HG03460 (cell line): ENCODE data around the gene SGMS2.

ENCODE experiments used
- ATAC-seq: cut with Tn5 transposase; IDR thresholded peaks from one replicate; pipeline ENCODE4 v1.9.1; 2021; ENCODE audit not compliant: unreplicated experiment

The SGMS2 gene

DNA sequence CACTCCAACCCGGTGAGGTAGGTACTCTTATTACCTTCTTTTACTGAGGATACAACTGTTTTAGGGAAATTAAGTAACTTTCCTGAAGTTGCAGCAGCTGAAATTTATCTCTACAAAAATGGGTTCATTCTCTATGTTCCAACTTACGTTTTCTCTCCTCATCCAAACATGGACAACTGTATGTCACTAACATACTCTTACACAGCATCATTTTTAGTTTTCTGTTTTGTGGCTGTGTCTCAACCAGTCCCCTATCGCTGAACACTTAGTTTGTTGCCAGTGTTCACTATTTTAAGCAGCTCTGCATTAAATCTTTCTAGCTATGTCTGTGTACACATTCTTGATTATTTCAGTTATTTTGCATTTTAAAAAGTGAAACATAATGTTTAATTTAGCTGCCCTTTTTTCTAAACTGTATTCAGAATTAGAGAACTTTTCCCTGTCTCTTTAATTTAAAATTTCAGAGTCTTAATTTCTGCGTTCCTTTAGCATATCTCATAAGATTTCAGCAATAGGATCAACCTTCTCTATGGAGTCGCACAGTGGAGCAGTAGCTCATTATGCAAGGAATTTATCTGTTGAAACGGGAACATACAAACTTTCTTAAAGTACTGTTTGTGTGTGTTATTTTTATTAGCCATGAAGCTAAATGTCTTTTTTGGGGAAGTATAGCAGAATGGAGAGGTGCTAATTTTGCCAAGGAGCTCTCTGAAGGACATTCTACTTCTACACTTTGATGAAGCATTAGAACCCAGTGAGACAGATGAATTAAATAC is 3.8 kb downstream of the SGMS2 start:
- no peak for ATAC-seq

- no peak for ATAC-seq
Measured at GRCh38 chr4:107831140-107831539, 6.4 kb downstream of the SGMS2 start.

DNA sequence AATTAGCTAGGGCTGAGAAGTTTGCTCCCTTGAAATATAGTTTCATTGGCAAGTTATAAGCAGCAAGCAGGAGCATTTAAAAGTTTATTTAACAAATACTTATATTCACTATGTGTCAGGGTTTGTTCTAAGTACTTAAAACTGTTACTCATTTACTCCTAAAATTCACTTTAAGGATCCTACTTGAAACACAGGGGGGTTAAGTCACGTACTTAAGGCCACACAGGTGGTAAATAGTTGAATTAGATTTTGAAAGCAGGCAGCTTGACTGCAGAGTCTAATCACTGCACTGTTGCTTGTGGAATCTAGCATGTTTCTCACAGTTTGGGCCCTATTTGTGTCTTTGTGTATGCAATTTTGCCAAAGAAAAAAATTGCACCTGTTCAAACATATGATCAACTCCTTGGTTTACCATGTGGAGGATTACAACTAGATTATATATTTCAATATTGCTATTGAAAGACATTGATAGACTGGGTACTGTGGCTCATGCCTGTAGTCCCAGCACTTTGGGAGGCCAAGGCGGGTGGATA is 7.6 kb downstream of the SGMS2 start:
- no peak for ATAC-seq

GRCh38 chr4:107834241-107834794 is 9.6 kb downstream of the SGMS2 start:
- no peak for ATAC-seq

- ATAC-seq = no peak
Measured at GRCh38 chr4:107835406-107835805, 10.7 kb downstream of the SGMS2 start.

DNA sequence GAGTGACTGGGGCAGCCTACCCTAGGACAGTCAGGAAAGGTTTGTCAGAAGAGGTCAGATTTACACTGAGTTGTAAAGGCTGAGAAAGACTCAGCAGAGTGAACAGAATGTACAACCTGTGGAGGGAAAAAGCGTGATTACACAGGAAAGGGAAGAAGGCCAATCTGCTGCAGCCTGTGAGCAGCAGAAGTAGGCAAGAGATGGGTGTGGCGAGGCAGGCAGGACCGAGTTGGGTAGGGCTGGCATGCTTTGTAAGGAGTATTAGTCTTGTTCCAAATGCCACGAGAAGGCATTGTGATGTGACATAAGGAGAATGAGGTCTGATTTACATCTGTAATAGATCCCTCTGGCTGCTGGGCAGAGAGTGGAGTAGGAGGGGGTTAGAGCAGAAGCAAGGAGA is 12.6 kb downstream of the SGMS2 start:
- ATAC-seq = no peak

- ATAC-seq = no peak
Measured at GRCh38 chr4:107837776-107838618, 13.3 kb downstream of the SGMS2 start.

DNA sequence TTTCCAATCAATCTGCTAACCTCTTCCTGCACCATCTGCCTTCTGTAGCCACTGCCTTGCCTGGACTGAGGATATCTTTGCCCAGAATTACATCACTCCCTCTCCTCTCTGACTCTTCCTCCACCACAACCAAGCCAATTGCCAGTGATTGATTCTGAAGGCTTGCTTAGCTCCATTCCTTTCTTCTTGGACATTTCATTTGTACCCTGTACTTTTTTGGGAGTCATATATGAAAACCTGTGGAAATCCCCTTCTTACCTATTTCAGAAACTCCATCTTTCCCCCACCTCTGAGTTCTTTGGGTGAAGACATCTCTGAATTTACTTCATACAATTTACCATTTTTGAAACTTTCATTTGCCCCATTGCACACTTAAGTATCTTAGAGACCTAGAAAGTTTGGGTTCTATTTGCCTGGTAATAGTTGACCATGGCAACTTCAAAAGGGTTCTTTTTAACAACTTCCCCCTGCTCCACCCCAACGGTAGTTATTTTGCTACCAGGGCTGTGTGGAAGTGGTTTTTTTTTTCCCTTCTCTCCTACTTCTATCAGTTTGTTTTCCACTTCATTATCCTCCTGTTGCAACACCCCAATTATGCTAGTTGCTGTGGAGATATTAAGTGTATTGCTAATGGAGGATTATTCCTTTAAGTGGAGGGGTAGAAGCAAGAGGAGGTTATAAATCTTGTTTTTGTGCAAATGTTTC is 14.3 kb downstream of the SGMS2 start:
- ATAC-seq = no peak

DNA sequence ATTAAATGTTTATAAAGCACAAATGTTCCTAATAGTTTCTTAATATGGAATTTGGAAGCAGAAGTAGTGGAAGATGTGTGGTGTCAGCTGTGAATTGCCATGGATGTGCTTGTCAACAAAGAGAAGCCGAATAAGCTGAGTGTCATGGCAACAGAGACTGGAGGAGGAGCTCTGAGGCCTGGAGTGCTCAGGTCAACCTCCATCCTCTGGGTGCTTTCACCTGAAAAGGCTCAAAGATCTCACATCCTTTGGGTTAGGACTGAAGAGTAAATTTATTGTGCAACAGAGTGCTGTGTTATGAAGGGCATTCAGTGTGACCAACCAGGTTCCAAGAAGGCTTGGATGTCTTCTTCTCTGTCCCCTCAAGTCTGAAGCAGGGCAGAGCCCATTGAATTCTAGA is 18.7 kb downstream of the SGMS2 start:
- no peak for ATAC-seq

DNA sequence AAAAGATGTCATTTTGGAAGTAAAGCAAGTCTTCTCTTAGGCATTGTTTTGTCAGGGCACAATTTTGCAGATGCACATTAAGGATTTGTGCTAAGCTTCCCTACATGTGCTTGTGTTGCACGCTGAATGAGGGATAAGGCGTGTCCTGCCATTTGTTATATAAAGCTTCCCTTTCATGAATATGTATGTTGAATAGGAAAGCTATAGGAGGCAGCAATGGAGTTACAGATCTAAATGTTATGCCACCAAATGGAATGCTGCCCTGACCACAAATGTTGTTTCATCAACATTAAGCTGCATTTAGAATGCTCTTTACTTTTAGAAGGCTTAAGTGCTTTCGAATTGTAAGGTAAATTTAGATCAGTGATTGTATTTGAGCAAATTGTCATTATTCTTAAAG is 20.9 kb downstream of the SGMS2 start:
- ATAC-seq = no peak

DNA sequence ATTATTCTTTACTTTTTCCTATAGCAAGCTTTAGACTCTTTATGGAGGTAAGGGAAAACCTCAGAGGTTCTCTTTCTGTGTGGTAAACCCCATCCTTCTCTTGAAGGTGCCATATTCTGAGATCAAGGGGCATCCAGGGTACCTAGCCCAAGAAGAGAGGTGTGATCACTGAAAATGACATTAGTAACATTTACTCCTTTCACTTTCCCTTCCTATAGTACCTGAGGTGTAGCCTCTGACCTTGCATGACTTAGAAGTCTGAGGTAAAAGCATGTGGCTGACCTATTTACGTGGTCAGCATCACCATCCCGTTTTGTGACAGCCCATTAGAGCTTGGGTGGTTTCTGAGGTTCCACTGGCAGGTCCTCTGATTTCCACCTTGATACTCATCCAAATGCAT is 25.7 kb downstream of the SGMS2 start:
- ATAC-seq = peak; percentile 50

GRCh38 chr4:107853444-107854355 is 29.0 kb downstream of the SGMS2 start:
- no peak for ATAC-seq

DNA sequence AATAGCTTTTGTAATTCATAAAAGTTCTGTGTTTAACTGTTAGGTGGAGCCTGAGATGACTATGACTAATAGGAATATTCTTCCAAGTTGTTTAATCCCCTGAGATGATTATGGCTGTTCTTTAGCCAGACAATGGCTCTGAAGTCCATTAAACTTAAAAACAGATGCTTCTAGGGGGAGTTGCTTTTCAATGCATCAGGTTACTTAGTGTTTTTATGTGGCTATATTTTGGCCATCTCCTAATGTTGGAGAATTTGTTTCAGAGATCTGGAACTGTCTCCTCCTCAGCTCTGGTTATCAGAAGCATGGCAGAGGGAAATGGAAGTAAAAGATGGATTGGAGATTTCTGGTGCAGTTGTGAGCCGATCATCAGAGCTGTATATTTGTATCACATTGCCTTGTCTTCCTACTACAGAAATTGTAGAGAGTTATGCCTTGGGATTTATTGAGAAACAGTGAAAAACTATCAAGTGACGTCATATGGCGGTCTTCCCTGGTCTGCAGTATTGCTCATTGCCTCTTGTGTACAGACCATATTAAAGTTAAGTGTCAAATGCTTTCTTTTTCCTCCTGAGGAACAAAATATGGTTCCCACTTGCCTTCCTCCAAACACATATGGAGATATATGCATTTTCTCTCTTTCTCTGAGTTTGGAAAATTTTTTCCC is 29.8 kb downstream of the SGMS2 start:
- no peak for ATAC-seq

GRCh38 chr4:107855723-107856122 is 31.0 kb downstream of the SGMS2 start:
- no peak for ATAC-seq

DNA sequence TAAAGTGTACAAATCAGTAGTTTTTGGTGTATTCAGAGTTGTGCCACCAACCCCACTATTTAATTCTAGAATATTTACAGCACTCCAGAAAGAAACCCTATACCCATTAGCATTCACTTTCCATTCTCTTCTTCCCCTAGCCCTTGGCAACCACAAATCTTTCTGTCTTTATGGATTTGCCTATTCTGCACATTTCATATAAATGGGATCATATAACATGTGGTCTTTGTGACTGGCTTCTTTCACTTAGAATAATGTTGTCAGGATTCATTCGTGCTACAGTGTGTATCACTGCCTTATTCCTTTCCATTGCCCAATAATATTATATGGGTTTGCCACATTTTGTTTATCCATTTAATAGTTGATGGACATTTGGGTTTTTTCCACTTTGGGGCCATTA is 32.2 kb downstream of the SGMS2 start:
- ATAC-seq = no peak

GRCh38 chr4:107857741-107858140 is 33.0 kb downstream of the SGMS2 start:
- ATAC-seq = no peak

DNA sequence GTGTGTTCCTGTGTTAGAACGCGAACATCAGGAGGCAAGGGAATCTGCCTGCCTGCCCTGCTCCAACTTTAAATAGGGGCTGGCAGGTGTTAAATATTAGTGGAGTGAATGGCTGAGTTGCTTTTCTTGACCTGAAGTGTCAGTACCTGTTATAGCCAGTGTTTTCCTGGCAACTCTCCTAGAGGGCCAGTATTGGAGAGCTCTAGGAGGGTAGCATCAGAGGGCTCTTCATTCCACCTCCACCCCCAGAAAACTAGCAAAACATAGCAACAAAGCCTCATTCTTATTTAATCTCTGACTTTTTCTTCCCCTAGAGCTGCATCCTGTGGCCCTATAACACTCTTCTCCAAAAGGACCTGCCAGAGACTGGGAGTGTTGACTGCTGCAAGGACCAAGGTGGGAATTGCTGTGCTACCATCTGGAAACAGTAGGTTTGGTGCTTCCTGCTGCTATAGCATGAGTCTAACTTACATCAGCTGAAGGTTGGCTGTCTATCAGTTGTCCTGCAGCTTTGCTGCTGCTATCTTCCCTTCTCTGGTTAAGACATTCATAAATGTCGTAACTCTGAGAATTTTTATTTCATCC is 33.5 kb downstream of the SGMS2 start:
- no peak for ATAC-seq

- no peak for ATAC-seq
Measured at GRCh38 chr4:107862658-107863057, 37.9 kb downstream of the SGMS2 start.

GRCh38 chr4:107863416-107863815 is 38.7 kb downstream of the SGMS2 start:
- no peak for ATAC-seq
